ENCODE data around the gene CGB5.
A peak's percentile ranks its signal among the peaks of the same experiment; 100 is the strongest.

Gene CGB5

GRCh38 chr19:49057636-49058234 is 14.1 kb downstream of the CGB5 start, which contains the start of gene CGB7:
Gene CGB7 (minus strand): TSS chr19:49057749. CDS start chr19:49055375, 2,374 bp downstream.
- DNase-seq (ENCODE audit: low read depth): peak; percentile 57

GRCh38 chr19:49058562-49058961 is 14.9 kb downstream of the CGB5 start:
- DNase-seq (ENCODE audit: low read depth): peak; percentile 38

- no peak for DNase-seq (ENCODE audit: low read depth)
Measured at GRCh38 chr19:49059053-49059452, 15.4 kb downstream of the CGB5 start.

- DNase-seq (ENCODE audit: low read depth): no peak
Measured at GRCh38 chr19:49061000-49061399, 17.4 kb downstream of the CGB5 start.

GRCh38 chr19:49061445-49061844 is 17.8 kb downstream of the CGB5 start:
- DNase-seq (ENCODE audit: low read depth): no peak

- DNase-seq (ENCODE audit: low read depth): no peak
Measured at GRCh38 chr19:49064029-49064629, 20.5 kb downstream of the CGB5 start.

- no peak for DNase-seq (ENCODE audit: low read depth)
Measured at GRCh38 chr19:49064768-49065611, 21.3 kb downstream of the CGB5 start, which contains the start of gene NTF4. Gene NTF4 (minus strand): TSS chr19:49064818. CDS start chr19:49061997, 2,821 bp downstream.

- no peak for DNase-seq (ENCODE audit: low read depth)
Measured at GRCh38 chr19:49065905-49066512, 22.4 kb downstream of the CGB5 start.

GRCh38 chr19:49067554-49067953 is 23.9 kb downstream of the CGB5 start:
- no peak for DNase-seq (ENCODE audit: low read depth)

GRCh38 chr19:49069026-49069425 is 25.4 kb downstream of the CGB5 start:
- no peak for DNase-seq (ENCODE audit: low read depth)

- no peak for DNase-seq (ENCODE audit: low read depth)
Measured at GRCh38 chr19:49070416-49070815, 26.8 kb downstream of the CGB5 start.

GRCh38 chr19:49071860-49072547 is 28.4 kb downstream of the CGB5 start:
- DNase-seq (ENCODE audit: low read depth): no peak

- DNase-seq (ENCODE audit: low read depth): no peak
Measured at GRCh38 chr19:49073514-49074378, 30.1 kb downstream of the CGB5 start.

GRCh38 chr19:49074869-49075268 is 31.2 kb downstream of the CGB5 start:
- DNase-seq (ENCODE audit: low read depth): peak; percentile 48

- DNase-seq (ENCODE audit: low read depth): no peak
Measured at GRCh38 chr19:49080392-49080791, 36.7 kb downstream of the CGB5 start.

- no peak for DNase-seq (ENCODE audit: low read depth)
Measured at GRCh38 chr19:49081273-49081672, 37.6 kb downstream of the CGB5 start.

- no peak for DNase-seq (ENCODE audit: low read depth)
Measured at GRCh38 chr19:49084206-49085019, 40.8 kb downstream of the CGB5 start.

- DNase-seq (ENCODE audit: low read depth): peak; percentile 100
Measured at GRCh38 chr19:49085020-49085867, 41.6 kb downstream of the CGB5 start, which contains the start of gene SNRNP70. Gene SNRNP70 (plus strand): TSS chr19:49085451. CDS start chr19:49086415, 964 bp downstream.

GRCh38 chr19:49085868-49086232 is 42.2 kb downstream of the CGB5 start:
- no peak for DNase-seq (ENCODE audit: low read depth)

Measured in iris pigment epithelial cell (primary cell).